ENCODE measurements around the gene RBBP8NL. TPM values are rescaled to one million over a fixed set of nuclear protein-coding genes. Genes with fewer than 3 reads are reported as not detected.

Gene RBBP8NL
- total and polyA plus RNA-seq, 4 donors, result under 0.01 to 0.14 TPM; not detected in 2

- Histone ChIP-seq H3K4me3 (ENCODE audit: low read depth in 1 of 3, low read length in 3 of 3) (no peak overlapping the region), H3K4me1 (ENCODE audit: control insufficient read depth in 4 of 4, insufficient read depth in 4 of 4, low read length in 3 of 4) (no peaks in the 10 kb centered on the region), H3K36me3 (ENCODE audit: control insufficient read depth in 4 of 4, insufficient read depth in 3 of 4, low read depth in 1 of 4, low read length in 3 of 4) (no peaks in the 10 kb centered on the region), H3K27me3 (ENCODE audit: control insufficient read depth in 4 of 4, insufficient read depth in 4 of 4, low read length in 3 of 4) (no peaks in the 10 kb centered on the region), H3K27ac (ENCODE audit: low read depth in 1 of 2, low read length in 2 of 2) (no peak overlapping the region), H3K9me3 (ENCODE audit: control insufficient read depth in 4 of 4, low read length in 3 of 4) (no peaks in the 10 kb centered on the region), H3K9ac (ENCODE audit: low read depth in 1 of 2, low read length in 2 of 2) (no peak overlapping the region)
- TF ChIP-seq EGR1 (IDR thresholded peaks at IDR 0.05; ENCODE audit: low read depth in 2 of 2) (no peak), FOXA2 (IDR thresholded peaks at IDR 0.05) (no peak), JUND (IDR thresholded peaks at IDR 0.05) (no peak), RAD21 (IDR thresholded peaks at IDR 0.05) (no peak), REST (IDR thresholded peaks at IDR 0.05) (no peak), RXRA (IDR thresholded peaks at IDR 0.05) (no peak), NR2F2 (IDR thresholded peaks at IDR 0.05) (no peak)
- TF ChIP-seq, protein P1, sequence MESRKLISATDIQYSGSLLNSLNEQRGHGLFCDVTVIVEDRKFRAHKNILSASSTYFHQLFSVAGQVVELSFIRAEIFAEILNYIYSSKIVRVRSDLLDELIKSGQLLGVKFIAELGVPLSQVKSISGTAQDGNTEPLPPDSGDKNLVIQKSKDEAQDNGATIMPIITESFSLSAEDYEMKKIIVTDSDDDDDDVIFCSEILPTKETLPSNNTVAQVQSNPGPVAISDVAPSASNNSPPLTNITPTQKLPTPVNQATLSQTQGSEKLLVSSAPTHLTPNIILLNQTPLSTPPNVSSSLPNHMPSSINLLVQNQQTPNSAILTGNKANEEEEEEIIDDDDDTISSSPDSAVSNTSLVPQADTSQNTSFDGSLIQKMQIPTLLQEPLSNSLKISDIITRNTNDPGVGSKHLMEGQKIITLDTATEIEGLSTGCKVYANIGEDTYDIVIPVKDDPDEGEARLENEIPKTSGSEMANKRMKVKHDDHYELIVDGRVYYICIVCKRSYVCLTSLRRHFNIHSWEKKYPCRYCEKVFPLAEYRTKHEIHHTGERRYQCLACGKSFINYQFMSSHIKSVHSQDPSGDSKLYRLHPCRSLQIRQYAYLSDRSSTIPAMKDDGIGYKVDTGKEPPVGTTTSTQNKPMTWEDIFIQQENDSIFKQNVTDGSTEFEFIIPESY (IDR thresholded peaks at IDR 0.05), result no peak
- DNase-seq (ENCODE audit: low spot score), result no peak
- 59% methylated on average over 10 of the region's 10 CpGs for WGBS
These were observed 4.0 kb downstream of the RBBP8NL start for GRCh38 chr20:62423326-62423706.

GRCh38 chr20:62422636-62423325, 4.6 kb downstream of the RBBP8NL start:
- no peaks in the 10 kb centered on the region for H3K4me1 ChIP-seq (ENCODE audit: control insufficient read depth in 4 of 4, insufficient read depth in 4 of 4, low read length in 3 of 4)
- H3K9ac ChIP-seq (ENCODE audit: low read depth in 1 of 2, low read length in 2 of 2), result no peak overlapping the region
- DNase-seq (ENCODE audit: low spot score), result no peak
- H3K27me3 ChIP-seq (ENCODE audit: control insufficient read depth in 4 of 4, insufficient read depth in 4 of 4, low read length in 3 of 4), result no peaks in the 10 kb centered on the region
- no peak overlapping the region for H3K4me3 ChIP-seq (ENCODE audit: low read depth in 1 of 3, low read length in 3 of 3)
- no peaks in the 10 kb centered on the region for H3K36me3 ChIP-seq (ENCODE audit: control insufficient read depth in 4 of 4, insufficient read depth in 3 of 4, low read depth in 1 of 4, low read length in 3 of 4)
- no peak for TF ChIP-seq FOXA2 (IDR thresholded peaks at IDR 0.05)
- no peak for TF ChIP-seq ATF3 (IDR thresholded peaks at IDR 0.05)
- no peak for TF ChIP-seq HNF4A (conservative IDR thresholded peaks at IDR 0.05)
- no peak for TF ChIP-seq RAD21 (IDR thresholded peaks at IDR 0.05)
- TF ChIP-seq REST (IDR thresholded peaks at IDR 0.05), result no peak
- no peak for TF ChIP-seq SP1 (IDR thresholded peaks at IDR 0.05)
- TF ChIP-seq, protein P1 (IDR thresholded peaks at IDR 0.05), result no peak
- TF ChIP-seq NR2F2 (IDR thresholded peaks at IDR 0.05), result no peak
- TF ChIP-seq, protein P2, sequence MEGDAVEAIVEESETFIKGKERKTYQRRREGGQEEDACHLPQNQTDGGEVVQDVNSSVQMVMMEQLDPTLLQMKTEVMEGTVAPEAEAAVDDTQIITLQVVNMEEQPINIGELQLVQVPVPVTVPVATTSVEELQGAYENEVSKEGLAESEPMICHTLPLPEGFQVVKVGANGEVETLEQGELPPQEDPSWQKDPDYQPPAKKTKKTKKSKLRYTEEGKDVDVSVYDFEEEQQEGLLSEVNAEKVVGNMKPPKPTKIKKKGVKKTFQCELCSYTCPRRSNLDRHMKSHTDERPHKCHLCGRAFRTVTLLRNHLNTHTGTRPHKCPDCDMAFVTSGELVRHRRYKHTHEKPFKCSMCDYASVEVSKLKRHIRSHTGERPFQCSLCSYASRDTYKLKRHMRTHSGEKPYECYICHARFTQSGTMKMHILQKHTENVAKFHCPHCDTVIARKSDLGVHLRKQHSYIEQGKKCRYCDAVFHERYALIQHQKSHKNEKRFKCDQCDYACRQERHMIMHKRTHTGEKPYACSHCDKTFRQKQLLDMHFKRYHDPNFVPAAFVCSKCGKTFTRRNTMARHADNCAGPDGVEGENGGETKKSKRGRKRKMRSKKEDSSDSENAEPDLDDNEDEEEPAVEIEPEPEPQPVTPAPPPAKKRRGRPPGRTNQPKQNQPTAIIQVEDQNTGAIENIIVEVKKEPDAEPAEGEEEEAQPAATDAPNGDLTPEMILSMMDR (IDR thresholded peaks at IDR 0.05; ENCODE audit: low read depth, low read length, missing input control), result no peak
- TF ChIP-seq GABPA (IDR thresholded peaks at IDR 0.05 in 1 of 2, conservative IDR thresholded peaks at IDR 0.05 in 1 of 2), result no peak
- no peak for TF ChIP-seq RXRA (IDR thresholded peaks at IDR 0.05)
- TF ChIP-seq TAF1 (conservative IDR thresholded peaks at IDR 0.05), result no peak
- no peak for TF ChIP-seq HNF4G (IDR thresholded peaks at IDR 0.05)
- no peak for TF ChIP-seq FOXA1 (IDR thresholded peaks at IDR 0.05)
- no peak for TF ChIP-seq YY1 (IDR thresholded peaks at IDR 0.05)
- TF ChIP-seq EGR1 (IDR thresholded peaks at IDR 0.05; ENCODE audit: low read depth in 2 of 2), result no peak
- no peak for TF ChIP-seq JUND (IDR thresholded peaks at IDR 0.05)
- no peak for TF ChIP-seq MAX (IDR thresholded peaks at IDR 0.05)
- 83% methylated on average over 20 of the region's 20 CpGs for WGBS
- H3K9me3 ChIP-seq (ENCODE audit: control insufficient read depth in 4 of 4, low read length in 3 of 4), result no peaks in the 10 kb centered on the region
- H3K27ac ChIP-seq (ENCODE audit: low read depth in 1 of 2, low read length in 2 of 2), result no peak overlapping the region
